ENCODE results near the gene DDX46. TPM values are rescaled to one million over a fixed set of nuclear protein-coding genes. Genes with fewer than 3 reads are reported as not detected.

DDX46 gene
- total and polyA plus RNA-seq, 7 donors: 16.5 to 48.7 (median 46.5) TPM

GRCh38 chr5:134857401-134857800, 98.8 kb downstream of the DDX46 start:
- Histone ChIP-seq H3K36me3 (ENCODE audit: insufficient read depth in 1 of 2, low read depth in 1 of 2) (peaks cover 8 to 97% of the 10 kb centered on the region in 2 donors), H3K4me1 (no peaks in the 10 kb centered on the region), H3K27me3 (ENCODE audit: insufficient read depth in 3 of 3, low read length in 2 of 3) (no peaks in the 10 kb centered on the region), H3K27ac (no peak overlapping the region), H3K9me3 (no peaks in the 10 kb centered on the region), H3K4me3 (no peak overlapping the region)
- TF ChIP-seq CTCF (IDR thresholded peaks at IDR 0.05): no peak
- intact Hi-C loops (cut with DNase I): no loop called here
- ATAC-seq: no peak
- DNase-seq: no peak
- WGBS, 3 donors: 56 to 72% (median 67%) methylated on average over 3 of the region's 3 CpGs

- peaks cover 0 to 35% of the 10 kb centered on the region in 2 donors for H3K36me3 ChIP-seq (ENCODE audit: insufficient read depth in 1 of 2, low read depth in 1 of 2)
- DNase-seq: no peak
- WGBS, 3 donors: 85 to 91% (median 87%) methylated on average over 2 of the region's 2 CpGs
- no peaks in the 10 kb centered on the region for H3K4me1 ChIP-seq
- intact Hi-C loops (cut with DNase I): no loop called here
- TF ChIP-seq CTCF (IDR thresholded peaks at IDR 0.05): no peak
- H3K4me3 ChIP-seq: no peak overlapping the region
- H3K27me3 ChIP-seq (ENCODE audit: insufficient read depth in 3 of 3, low read length in 2 of 3): no peaks in the 10 kb centered on the region
- no peak overlapping the region for H3K27ac ChIP-seq
- H3K9me3 ChIP-seq: no peaks in the 10 kb centered on the region
- ATAC-seq: no peak
Measured at GRCh38 chr5:134864707-134865106, 106.1 kb downstream of the DDX46 start.

GRCh38 chr5:134873494-134873893, 114.9 kb downstream of the DDX46 start:
- WGBS, 3 donors: 78 to 90% (median 84%) methylated on average over 6 of the region's 6 CpGs
- H3K4me3 ChIP-seq: peak overlapping the region; percentile 93

GRCh38 chr5:134873987-134874830, 115.6 kb downstream of the DDX46 start, which contains the start of gene TXNDC15:
Gene TXNDC15 (plus strand): TSS chr5:134874371. CDS start chr5:134874428, 57 bp downstream.
- H3K9me3 ChIP-seq: no peaks in the 10 kb centered on the region
- peak within 1 kb of the TSS; percentile 97 for H3K27ac ChIP-seq
- intact Hi-C loops (cut with DNase I): loop anchor here in 1 of 2 donors (1.0 kb wide), 1 partner anchor 28 kb away; no protein-coding TSS in a partner anchor
- no peak for TF ChIP-seq CTCF (IDR thresholded peaks at IDR 0.05)
- peak; percentile 94 to 96 (median 96) for ATAC-seq
- H3K4me1 ChIP-seq: peaks cover 9% of the 10 kb centered on the region
- peaks cover 0 to 14% of the 10 kb centered on the region in 2 donors for H3K36me3 ChIP-seq (ENCODE audit: insufficient read depth in 1 of 2, low read depth in 1 of 2)
- H3K4me3 ChIP-seq: peak within 1 kb of the TSS; percentile 93
- WGBS, 3 donors: 1 to 2% (median 1%) methylated on average over 57 to 79 of the region's 79 CpGs
- DNase-seq: peak; percentile 89 to 95
- no peaks in the 10 kb centered on the region for H3K27me3 ChIP-seq (ENCODE audit: insufficient read depth in 3 of 3, low read length in 2 of 3)

More at GRCh38 chr5:134873494-134873893, 114.9 kb downstream of the DDX46 start:
- TF ChIP-seq CTCF (IDR thresholded peaks at IDR 0.05): no peak
- Histone ChIP-seq H3K27ac (peak overlapping the region; percentile 97), H3K4me1 (peaks cover 6% of the 10 kb centered on the region), H3K9me3 (no peaks in the 10 kb centered on the region), H3K27me3 (ENCODE audit: insufficient read depth in 3 of 3, low read length in 2 of 3) (no peaks in the 10 kb centered on the region), H3K36me3 (ENCODE audit: insufficient read depth in 1 of 2, low read depth in 1 of 2) (peaks cover 0 to 10% of the 10 kb centered on the region in 2 donors)
- intact Hi-C loops (cut with DNase I): loop anchor here in 1 of 2 donors (1.0 kb wide), 1 partner anchor 27 kb away; no protein-coding TSS in a partner anchor
- DNase-seq (no peak), ATAC-seq (no peak)
